H1 (cell line): ENCODE data around the gene STK11IP. TPM values are rescaled to one million over a fixed set of nuclear protein-coding genes. Genes with fewer than 3 reads are reported as not detected.

Source experiments
- BCL11A ChIP-seq, 2 experiments: IDR thresholded peaks; one replicate each; pipeline ENCODE4 v1.6.1; 2011; ENCODE audit warnings: low read depth in 2 of 2, low read length in 2 of 2, mild to moderate bottlenecking in 2 of 2
- EP300 ChIP-seq, 2 experiments: IDR thresholded peaks; 1 replicate in 1 of 2; 2 replicates in 1 of 2; pipeline ENCODE4 v1.6.1; 2011 to 2012; ENCODE audit warnings: low read depth in 2 of 2, low read length in 2 of 2, mild to moderate bottlenecking in 2 of 2, borderline replicate concordance in 1 of 2, inconsistent platforms in 1 of 2, moderate library complexity in 1 of 2
- JUN ChIP-seq: IDR thresholded peaks from 2 replicates; pipeline ENCODE4 v1.6.1; 2011; ENCODE audit warnings: low read depth, mild to moderate bottlenecking, improper control_type of control experiment, low read length
- MAFK ChIP-seq: IDR thresholded peaks from 2 replicates; pipeline ENCODE4 v1.6.1; 2012; ENCODE audit warnings: low read depth, mild to moderate bottlenecking, improper control_type of control experiment, low read length
- RBBP5 ChIP-seq: IDR thresholded peaks from 2 replicates; pipeline ENCODE4 v1.7.1; 2012; ENCODE audit warnings: low read depth, mild to moderate bottlenecking, inconsistent platforms, low read length, moderate library complexity, borderline replicate concordance
- RXRA ChIP-seq: IDR thresholded peaks from 2 replicates; pipeline ENCODE4 v1.6.1; 2011; ENCODE audit warnings: low read depth, mild to moderate bottlenecking, low read length, moderate library complexity; ENCODE audit not compliant: insufficient read depth
- polyA plus RNA-seq, 7 experiments: library from polyadenylated mRNA; depleted of rRNA in 3 of 7; stranded (reverse) in 5 of 7; unstranded in 2 of 7; fragments of >200 nt in 5 of 7; fragments of 200-250 nt in 2 of 7; gene quantifications; 1 replicate in 5 of 7; 2 replicates in 1 of 7; 4 replicates in 1 of 7; pipeline versions ENCODE4 v1.2.1 to v1.2.3, GENCODE V29; 2011 to 2013; ENCODE audit warnings: missing spikeins in 2 of 7, mixed read lengths in 2 of 7
- total RNA-seq: library from RNA; stranded (reverse); fragmentation: NEBNext Ultra II Directional; extraction: Animal tissue kit (Norgen Biotek cat#: 25700); gene quantifications from 2 replicates; pipeline ENCODE4 v1.2.1, GENCODE V29; 2021

The STK11IP gene
- total and polyA plus RNA-seq, 2 of the 8 experiments (the other 6 are each of a cell fraction or from before 2014, with no cell fraction given) = 18.5 to 29.6 TPM

DNA sequence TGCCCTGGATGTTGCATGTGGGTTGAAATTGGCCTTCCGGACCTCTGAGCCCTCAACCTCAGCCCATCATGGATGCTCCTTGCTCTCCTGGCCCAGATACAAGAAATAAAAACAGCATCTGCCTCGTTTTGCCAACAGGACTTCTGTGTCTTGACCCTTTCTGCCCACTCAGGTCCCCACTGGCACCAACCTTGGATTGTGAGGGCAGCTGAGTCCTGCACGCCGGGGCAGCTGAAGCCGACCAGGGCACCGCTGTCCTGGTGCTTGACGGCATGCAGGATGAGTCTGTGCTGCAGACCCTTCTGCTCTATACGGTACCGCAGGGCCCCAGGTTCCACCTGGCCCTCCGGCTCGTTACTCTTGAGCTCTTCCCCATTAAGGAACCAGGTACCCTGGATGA lies 31.0 kb upstream of the STK11IP start (continued):
- TF ChIP-seq BCL11A (IDR thresholded peaks at IDR 0.05; ENCODE audit: low read depth in 2 of 2, low read length in 2 of 2) = no peak
- TF ChIP-seq EP300 (IDR thresholded peaks at IDR 0.05; ENCODE audit: borderline replicate concordance in 1 of 2, low read depth in 2 of 2, low read length in 2 of 2) = no peak
- TF ChIP-seq RBBP5 = no peak
- no peak for TF ChIP-seq JUN
- TF ChIP-seq MAFK = no peak
- no peak for TF ChIP-seq RXRA
